ENCODE data around the gene SLC4A9.

Gene SLC4A9

DNA sequence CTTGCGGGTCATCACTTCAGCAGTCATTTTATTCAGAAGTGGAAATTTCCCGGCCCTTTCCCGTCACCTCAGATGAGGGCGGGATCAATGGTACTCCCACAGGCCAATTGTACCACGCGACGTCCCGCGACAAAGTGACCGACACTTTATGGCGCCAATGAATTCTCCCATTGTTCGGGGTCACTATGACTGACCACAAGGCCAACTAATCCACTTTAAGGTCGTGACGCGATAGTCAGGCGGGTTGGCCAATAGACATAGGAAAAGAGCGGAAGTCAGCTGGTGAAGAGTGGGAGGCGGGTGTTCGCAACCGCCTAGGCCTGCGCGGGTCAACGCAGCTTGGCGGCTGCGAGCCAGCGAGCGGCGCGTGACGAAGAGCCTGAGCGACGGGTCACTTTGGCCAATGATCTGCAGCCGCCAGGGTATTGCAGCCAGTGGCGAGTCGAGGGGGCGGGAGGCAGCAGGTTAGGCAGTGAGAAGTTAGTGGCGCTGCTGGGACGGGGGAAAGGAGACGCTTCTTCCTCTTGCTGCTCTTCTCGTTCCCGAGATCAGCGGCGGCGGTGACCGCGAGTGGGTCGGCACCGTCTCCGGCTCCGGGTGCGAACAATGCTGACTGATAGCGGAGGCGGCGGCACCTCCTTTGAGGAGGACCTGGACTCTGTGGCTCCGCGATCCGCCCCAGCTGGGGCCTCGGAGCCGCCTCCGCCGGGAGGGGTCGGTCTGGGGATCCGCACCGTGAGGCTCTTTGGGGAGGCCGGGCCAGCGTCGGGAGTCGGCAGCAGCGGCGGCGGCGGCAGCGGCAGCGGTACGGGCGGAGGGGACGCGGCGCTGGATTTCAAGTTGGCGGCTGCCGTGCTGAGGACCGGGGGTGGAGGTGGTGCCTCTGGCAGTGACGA lies 41.6 kb downstream of the SLC4A9 start, which contains the start of gene ANKHD1 (continued):
- TF ChIP-seq, protein P1, sequence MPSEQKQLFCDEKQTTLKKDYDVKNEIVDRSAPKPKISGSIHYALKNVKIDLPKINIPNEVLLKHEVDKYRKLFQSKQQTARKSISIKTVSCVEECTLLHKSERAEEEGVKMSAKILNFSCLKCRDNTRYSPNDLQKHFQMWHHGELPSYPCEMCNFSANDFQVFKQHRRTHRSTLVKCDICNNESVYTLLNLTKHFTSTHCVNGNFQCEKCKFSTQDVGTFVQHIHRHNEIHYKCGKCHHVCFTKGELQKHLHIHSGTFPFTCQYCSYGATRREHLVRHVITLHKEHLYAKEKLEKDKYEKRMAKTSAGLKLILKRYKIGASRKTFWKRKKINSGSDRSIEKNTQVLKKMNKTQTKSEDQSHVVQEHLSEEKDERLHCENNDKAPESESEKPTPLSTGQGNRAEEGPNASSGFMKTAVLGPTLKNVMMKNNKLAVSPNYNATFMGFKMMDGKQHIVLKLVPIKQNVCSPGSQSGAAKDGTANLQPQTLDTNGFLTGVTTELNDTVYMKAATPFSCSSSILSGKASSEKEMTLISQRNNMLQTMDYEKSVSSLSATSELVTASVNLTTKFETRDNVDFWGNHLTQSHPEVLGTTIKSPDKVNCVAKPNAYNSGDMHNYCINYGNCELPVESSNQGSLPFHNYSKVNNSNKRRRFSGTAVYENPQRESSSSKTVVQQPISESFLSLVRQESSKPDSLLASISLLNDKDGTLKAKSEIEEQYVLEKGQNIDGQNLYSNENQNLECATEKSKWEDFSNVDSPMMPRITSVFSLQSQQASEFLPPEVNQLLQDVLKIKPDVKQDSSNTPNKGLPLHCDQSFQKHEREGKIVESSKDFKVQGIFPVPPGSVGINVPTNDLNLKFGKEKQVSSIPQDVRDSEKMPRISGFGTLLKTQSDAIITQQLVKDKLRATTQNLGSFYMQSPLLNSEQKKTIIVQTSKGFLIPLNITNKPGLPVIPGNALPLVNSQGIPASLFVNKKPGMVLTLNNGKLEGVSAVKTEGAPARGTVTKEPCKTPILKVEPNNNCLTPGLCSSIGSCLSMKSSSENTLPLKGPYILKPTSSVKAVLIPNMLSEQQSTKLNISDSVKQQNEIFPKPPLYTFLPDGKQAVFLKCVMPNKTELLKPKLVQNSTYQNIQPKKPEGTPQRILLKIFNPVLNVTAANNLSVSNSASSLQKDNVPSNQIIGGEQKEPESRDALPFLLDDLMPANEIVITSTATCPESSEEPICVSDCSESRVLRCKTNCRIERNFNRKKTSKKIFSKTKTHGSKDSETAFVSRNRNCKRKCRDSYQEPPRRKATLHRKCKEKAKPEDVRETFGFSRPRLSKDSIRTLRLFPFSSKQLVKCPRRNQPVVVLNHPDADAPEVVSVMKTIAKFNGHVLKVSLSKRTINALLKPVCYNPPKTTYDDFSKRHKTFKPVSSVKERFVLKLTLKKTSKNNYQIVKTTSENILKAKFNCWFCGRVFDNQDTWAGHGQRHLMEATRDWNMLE (tag by site-specific recombination; conservative IDR thresholded peaks at IDR 0.05; ENCODE audit: low read depth) = peak; percentile 67
- TF ChIP-seq RBAK (tag by site-specific recombination; IDR thresholded peaks at IDR 0.05) = no peak
- no peak for TF ChIP-seq ZNF302 (tag by site-specific recombination; IDR thresholded peaks at IDR 0.05; ENCODE audit: low read depth)
- peak; percentile 41 for TF ChIP-seq ZNF335 (tag by site-specific recombination; conservative IDR thresholded peaks at IDR 0.05)
- peak; percentile 69; the same call in 1 of the 2 replicates for TF ChIP-seq ZNF501 (tag by site-specific recombination; IDR thresholded peaks at IDR 0.05)
- TF ChIP-seq ZNF664 (tag by site-specific recombination; IDR thresholded peaks at IDR 0.05) = no peak
- TF ChIP-seq SP7 (tag by site-specific recombination; IDR thresholded peaks at IDR 0.05) = peak; percentile 41
- no peak for TF ChIP-seq KLF8 (tag by site-specific recombination; IDR thresholded peaks at IDR 0.05)
- no peak for TF ChIP-seq ZNF792 (tag by site-specific recombination; IDR thresholded peaks at IDR 0.05)
- TF ChIP-seq SCRT2 (tag by site-specific recombination; IDR thresholded peaks at IDR 0.05) = peak; percentile 75
- 0 out of 2 replicates have a peak, but pooled peaks have one; percentile 32 for TF ChIP-seq KLF10 (tag by site-specific recombination; IDR thresholded peaks at IDR 0.05)
- no peak for TF ChIP-seq ZNF404 (tag by site-specific recombination; IDR thresholded peaks at IDR 0.05)
- TF ChIP-seq ZNF837 (tag by site-specific recombination; IDR thresholded peaks at IDR 0.05) = no peak
- TF ChIP-seq ZNF510 (tag by site-specific recombination; IDR thresholded peaks at IDR 0.05; ENCODE audit: insufficient replicate concordance) = no peak
- no peak for TF ChIP-seq ZNF174 (tag by site-specific recombination; IDR thresholded peaks at IDR 0.05)
- TF ChIP-seq ZNF629 (tag by site-specific recombination; IDR thresholded peaks at IDR 0.05) = peak; percentile 79
- TF ChIP-seq, protein P2, sequence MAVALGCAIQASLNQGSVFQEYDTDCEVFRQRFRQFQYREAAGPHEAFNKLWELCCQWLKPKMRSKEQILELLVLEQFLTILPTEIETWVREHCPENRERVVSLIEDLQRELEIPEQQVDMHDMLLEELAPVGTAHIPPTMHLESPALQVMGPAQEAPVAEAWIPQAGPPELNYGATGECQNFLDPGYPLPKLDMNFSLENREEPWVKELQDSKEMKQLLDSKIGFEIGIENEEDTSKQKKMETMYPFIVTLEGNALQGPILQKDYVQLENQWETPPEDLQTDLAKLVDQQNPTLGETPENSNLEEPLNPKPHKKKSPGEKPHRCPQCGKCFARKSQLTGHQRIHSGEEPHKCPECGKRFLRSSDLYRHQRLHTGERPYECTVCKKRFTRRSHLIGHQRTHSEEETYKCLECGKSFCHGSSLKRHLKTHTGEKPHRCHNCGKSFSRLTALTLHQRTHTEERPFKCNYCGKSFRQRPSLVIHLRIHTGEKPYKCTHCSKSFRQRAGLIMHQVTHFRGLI (tag by site-specific recombination; IDR thresholded peaks at IDR 0.05) = no peak
- TF ChIP-seq EGR2 (tag by site-specific recombination; IDR thresholded peaks at IDR 0.05; ENCODE audit: low read depth) = peak; percentile 42
- TF ChIP-seq ZNF138 (tag by site-specific recombination; IDR thresholded peaks at IDR 0.05; ENCODE audit: borderline replicate concordance) = no peak
- TF ChIP-seq, protein P3, sequence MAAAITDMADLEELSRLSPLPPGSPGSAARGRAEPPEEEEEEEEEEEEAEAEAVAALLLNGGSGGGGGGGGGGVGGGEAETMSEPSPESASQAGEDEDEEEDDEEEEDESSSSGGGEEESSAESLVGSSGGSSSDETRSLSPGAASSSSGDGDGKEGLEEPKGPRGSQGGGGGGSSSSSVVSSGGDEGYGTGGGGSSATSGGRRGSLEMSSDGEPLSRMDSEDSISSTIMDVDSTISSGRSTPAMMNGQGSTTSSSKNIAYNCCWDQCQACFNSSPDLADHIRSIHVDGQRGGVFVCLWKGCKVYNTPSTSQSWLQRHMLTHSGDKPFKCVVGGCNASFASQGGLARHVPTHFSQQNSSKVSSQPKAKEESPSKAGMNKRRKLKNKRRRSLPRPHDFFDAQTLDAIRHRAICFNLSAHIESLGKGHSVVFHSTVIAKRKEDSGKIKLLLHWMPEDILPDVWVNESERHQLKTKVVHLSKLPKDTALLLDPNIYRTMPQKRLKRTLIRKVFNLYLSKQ (tag by site-specific recombination; IDR thresholded peaks at IDR 0.05; ENCODE audit: borderline replicate concordance) = no peak
- TF ChIP-seq ZNF473 (tag by site-specific recombination; IDR thresholded peaks at IDR 0.05) = no peak
- no peak for TF ChIP-seq GFI1B (tag by site-specific recombination; IDR thresholded peaks at IDR 0.05)
- no peak for TF ChIP-seq KLF7 (tag by site-specific recombination; IDR thresholded peaks at IDR 0.05; ENCODE audit: borderline replicate concordance)
- no peak for TF ChIP-seq ZNF521 (tag by site-specific recombination; IDR thresholded peaks at IDR 0.05)
- TF ChIP-seq ZNF433 (tag by site-specific recombination; IDR thresholded peaks at IDR 0.05; ENCODE audit: low read depth) = no peak
- TF ChIP-seq ZNF423 (tag by site-specific recombination; IDR thresholded peaks at IDR 0.05) = no peak
- TF ChIP-seq, protein P4, sequence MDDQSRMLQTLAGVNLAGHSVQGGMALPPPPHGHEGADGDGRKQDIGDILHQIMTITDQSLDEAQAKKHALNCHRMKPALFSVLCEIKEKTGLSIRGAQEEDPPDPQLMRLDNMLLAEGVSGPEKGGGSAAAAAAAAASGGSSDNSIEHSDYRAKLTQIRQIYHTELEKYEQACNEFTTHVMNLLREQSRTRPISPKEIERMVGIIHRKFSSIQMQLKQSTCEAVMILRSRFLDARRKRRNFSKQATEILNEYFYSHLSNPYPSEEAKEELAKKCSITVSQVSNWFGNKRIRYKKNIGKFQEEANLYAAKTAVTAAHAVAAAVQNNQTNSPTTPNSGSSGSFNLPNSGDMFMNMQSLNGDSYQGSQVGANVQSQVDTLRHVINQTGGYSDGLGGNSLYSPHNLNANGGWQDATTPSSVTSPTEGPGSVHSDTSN (CRISPR knock-in tag; IDR thresholded peaks at IDR 0.05) = peak; percentile 99
- TF ChIP-seq ZIC2 (tag by site-specific recombination; IDR thresholded peaks at IDR 0.05) = no peak
- peak; percentile 72 for TF ChIP-seq ZBTB17 (tag by site-specific recombination; IDR thresholded peaks at IDR 0.05)
- TF ChIP-seq ZNF791 (tag by site-specific recombination; IDR thresholded peaks at IDR 0.05) = no peak
- no peak for TF ChIP-seq ZBTB8A (tag by site-specific recombination; IDR thresholded peaks at IDR 0.05)
